IMR-90 (cell line): ENCODE data around the gene PCNX2. TPM values are rescaled to one million over a fixed set of nuclear protein-coding genes. Genes with fewer than 3 reads are reported as not detected.

Experiments used
- ATAC-seq: fragments of 200-7000 bp; cut with Tn5 transposase; 2 replicates; pipeline ENCODE4 v1.9.1; 2020; ENCODE audit warnings: low read depth, mild to moderate bottlenecking, moderate library complexity
- BruUV-seq: library from RNA; stranded (reverse); fragments of 400-500 nt; replicated peaks from 2 replicates; lab custom pipeline; 2021; lab: Mats Ljungman, UMichigan
- CTCF ChIA-PET: fragments of 300-600 bp; formaldehyde crosslinking; extraction: SDS; loops from one replicate; lab custom pipeline; 2021; ENCODE audit warnings: antibody characterized with exemption; lab: Yijun Ruan, JAX
- POLR2A ChIA-PET: fragments of 300-600 bp; sonication (Branson Sonifier 250); formaldehyde crosslinking; loops from one replicate; lab custom pipeline; 2022; ENCODE audit warnings: antibody characterized with exemption; ENCODE audit not compliant: unreplicated experiment; lab: Charles Lee
- DNase-seq: peaks from one replicate; pipeline ENCODE4 v3.0.0; 2013
- H2AFZ ChIP-seq: replicated peaks from 2 replicates; pipeline ENCODE3; 2013; ENCODE audit warnings: low read length, mild to moderate bottlenecking; ENCODE audit not compliant: poor library complexity
- H2AK5ac ChIP-seq: 2 replicates; pipeline ENCODE4 v1.6.1; 2013; ENCODE audit warnings: low read depth, low read length, inconsistent platforms
- H2AK9ac ChIP-seq: replicated peaks from 2 replicates; pipeline ENCODE3; 2013; ENCODE audit warnings: mild to moderate bottlenecking, low read depth, low read length, moderate library complexity; ENCODE audit not compliant: poor library complexity
- H2BK120ac ChIP-seq: 2 replicates; pipeline ENCODE4 v1.6.1; 2013; ENCODE audit warnings: low read depth, low read length, inconsistent platforms
- H2BK15ac ChIP-seq: 3 replicates; pipeline ENCODE4 v1.6.1; 2013; ENCODE audit warnings: low read depth, low read length, inconsistent platforms
- H2BK20ac ChIP-seq: 2 replicates; pipeline ENCODE4 v1.6.1; 2013; ENCODE audit warnings: low read depth, mild to moderate bottlenecking, inconsistent platforms, low read length, moderate library complexity
- H2BK5ac ChIP-seq: 2 replicates; pipeline ENCODE4 v1.6.1; 2013; ENCODE audit warnings: mild to moderate bottlenecking, low read depth, low read length, inconsistent platforms; ENCODE audit not compliant: poor library complexity, severe bottlenecking
- H3K14ac ChIP-seq: replicated peaks from 2 replicates; pipeline ENCODE4 v1.6.1; 2013; ENCODE audit warnings: low read depth, low read length, inconsistent platforms
- H3K18ac ChIP-seq: 2 replicates; pipeline ENCODE4 v1.6.1; 2013; ENCODE audit warnings: low read depth, low read length, control low read depth
- H3K23ac ChIP-seq: 2 replicates; pipeline ENCODE4 v1.6.1; 2013; ENCODE audit warnings: low read depth, low read length, inconsistent platforms
- H3K27ac ChIP-seq: 2 replicates; pipeline ENCODE4 v1.5.1; 2013; ENCODE audit warnings: mild to moderate bottlenecking, control low read depth, low read length; ENCODE audit not compliant: insufficient read depth
- H3K27me3 ChIP-seq: 2 replicates; pipeline ENCODE4 v1.6.1; 2013; ENCODE audit warnings: low read length; ENCODE audit not compliant: control insufficient read depth, insufficient read depth
- H3K36me3 ChIP-seq: 2 replicates; pipeline ENCODE4 v1.6.1; 2013; ENCODE audit warnings: low read length, mixed read lengths; ENCODE audit not compliant: control insufficient read depth, insufficient read depth
- H3K4ac ChIP-seq: 2 replicates; pipeline ENCODE4 v1.6.1; 2013; ENCODE audit warnings: low read depth, low read length, inconsistent platforms
- H3K4me1 ChIP-seq: 2 replicates; pipeline ENCODE4 v1.6.1; 2013; ENCODE audit warnings: low read length, mixed read lengths; ENCODE audit not compliant: control insufficient read depth, insufficient read depth
- H3K4me2 ChIP-seq: 2 replicates; pipeline ENCODE4 v1.6.1; 2013; ENCODE audit warnings: low read depth, mild to moderate bottlenecking, control low read depth, low read length, moderate library complexity
- H3K4me3 ChIP-seq: 2 replicates; pipeline ENCODE4 v1.5.1; 2013; ENCODE audit warnings: low read depth, mild to moderate bottlenecking, control low read depth, low read length, moderate library complexity; ENCODE audit not compliant: insufficient read depth
- H3K56ac ChIP-seq: 2 replicates; pipeline ENCODE4 v1.6.1; 2013; ENCODE audit warnings: low read length, inconsistent platforms; ENCODE audit not compliant: insufficient read depth; ENCODE audit errors: extremely low read depth
- H3K79me1 ChIP-seq, 2 experiments: 2 replicates each; pipeline ENCODE4 v1.6.1; 2013; ENCODE audit warnings: low read length in 2 of 2, inconsistent platforms in 1 of 2, low read depth in 1 of 2
- H3K9ac ChIP-seq: 2 replicates; pipeline ENCODE4 v1.6.1; 2013; ENCODE audit warnings: low read depth, low read length, control low read depth
- H3K9me1 ChIP-seq: 2 replicates; pipeline ENCODE4 v1.6.1; 2013; ENCODE audit warnings: low read length, inconsistent platforms; ENCODE audit not compliant: insufficient read depth
- H3K9me3 ChIP-seq: 2 replicates; pipeline ENCODE4 v1.6.1; 2013; ENCODE audit warnings: low read length; ENCODE audit not compliant: control insufficient read depth, insufficient read depth
- H4K20me1 ChIP-seq: 2 replicates; pipeline ENCODE4 v1.6.1; 2013; ENCODE audit warnings: low read length, inconsistent platforms; ENCODE audit not compliant: insufficient read depth
- H4K5ac ChIP-seq: 2 replicates; pipeline ENCODE4 v1.6.1; 2013; ENCODE audit warnings: mild to moderate bottlenecking, low read depth, low read length, control low read depth
- H4K8ac ChIP-seq, 2 experiments: 2 replicates each; pipeline ENCODE4 v1.6.1; 2013; ENCODE audit warnings: low read depth in 2 of 2, low read length in 2 of 2, control low read depth in 1 of 2, inconsistent platforms in 1 of 2
- H4K91ac ChIP-seq: 2 replicates; pipeline ENCODE4 v1.6.1; 2013; ENCODE audit warnings: low read depth, low read length, inconsistent platforms; ENCODE audit not compliant: insufficient read depth
- BHLHE40 ChIP-seq: fragments of 150-350 bp; IDR thresholded peaks from 2 replicates; pipeline ENCODE4 v1.6.1; 2016; ENCODE audit warnings: mild to moderate bottlenecking, low read depth, low read length
- FOS ChIP-seq: fragments of 150-350 bp; IDR thresholded peaks from 2 replicates; pipeline ENCODE4 v1.6.1; 2016; ENCODE audit warnings: low read depth, low read length
- MAFK ChIP-seq: IDR thresholded peaks from 2 replicates; pipeline ENCODE4 v1.6.1; 2012; ENCODE audit warnings: low read depth, low read length, improper control_type of control experiment
- MAZ ChIP-seq: IDR thresholded peaks from 2 replicates; pipeline ENCODE4 v1.6.1; 2012; ENCODE audit warnings: low read depth, mild to moderate bottlenecking, low read length, improper control_type of control experiment, moderate library complexity, borderline replicate concordance
- RCOR1 ChIP-seq: IDR thresholded peaks from 2 replicates; pipeline ENCODE4 v1.6.1; 2012; ENCODE audit warnings: mild to moderate bottlenecking, low read length, improper control_type of control experiment; ENCODE audit not compliant: insufficient replicate concordance
- WGBS, 2 experiments: methylation state at CpG; one replicate each; pipeline versions ENCODE4 v1.1.5 to v1.1.7; 2013; ENCODE audit warnings: missing lambda C conversion rate in 2 of 2; ENCODE audit not compliant: insufficient read length in 1 of 2; ENCODE audit errors: extremely low coverage in 2 of 2; 5-methylcytosine and 5-hydroxymethylcytosine counted together
- dilution Hi-C: fragments of 300-500 bp; cut with HindIII; formaldehyde crosslinking; loops from one replicate; pipeline ENCODE4 v1.14.3; 2018; ENCODE audit warnings: low sequenced_read_pairs; ENCODE audit not compliant: unreplicated experiment
- in situ Hi-C: fragments of 300-500 bp; cut with MboI; formaldehyde crosslinking; loops from 3 replicates; pipeline ENCODE4 v1.14.3; 2019; ENCODE audit warnings: low sequenced_read_pairs, inconsistent platforms, mixed read lengths
- intact Hi-C: fragments of 100-400 bp; cut with micrococcal nuclease; formaldehyde crosslinking; loops from 2 replicates; pipeline ENCODE4 v1.10.0; 2022
- polyA plus RNA-seq, 3 experiments: library from polyadenylated mRNA; depleted of rRNA; stranded (reverse); fragments of >200 nt; gene quantifications; 2 replicates each; pipeline ENCODE4 v1.2.3, GENCODE V29; 2012; ENCODE audit warnings: low replicate concordance in 1 of 3
- total RNA-seq: library from RNA; depleted of rRNA; stranded (reverse); fragments of >200 nt; gene quantifications from 2 replicates; pipeline ENCODE4 v1.2.3, GENCODE V29; 2012

PCNX2 gene
- total and polyA plus RNA-seq, 2 of the 4 experiments (the other 2 are of a cell fraction) = 15.9 to 22.6 TPM

GRCh38 chr1:233005703-233006102, 289.8 kb downstream of the PCNX2 start:
- no peak overlapping the region for H3K4ac ChIP-seq

More at GRCh38 chr1:233005703-233006102, 289.8 kb downstream of the PCNX2 start:
- Histone ChIP-seq H3K27ac (no peak overlapping the region), H3K14ac (no peak overlapping the region), H3K4me1 (peaks cover 8% of the 10 kb centered on the region; the same call in 1 of the 2 replicates), H3K36me3 (no peaks in the 10 kb centered on the region), H3K56ac (no peak overlapping the region), H3K23ac (no peak overlapping the region), H4K5ac (no peak overlapping the region), H3K18ac (no peak overlapping the region), H3K9me3 (no peaks in the 10 kb centered on the region), H3K4me3 (no peak overlapping the region), H4K91ac (no peak overlapping the region), H3K4me2 (no peak overlapping the region), H3K9me1 (peaks cover 8% of the 10 kb centered on the region), H2AK9ac (no peak overlapping the region), H4K20me1 (no peaks in the 10 kb centered on the region), H2AK5ac (no peak overlapping the region), H3K79me1 (no peaks in the 10 kb centered on the region), H2BK5ac (no peak overlapping the region), H4K8ac (no peak overlapping the region), H3K27me3 (no peaks in the 10 kb centered on the region), H3K9ac (no peak overlapping the region), H2BK20ac (no peak overlapping the region; the same call in 1 of the 2 replicates), H2AFZ (no peak overlapping the region), H2BK15ac (no peak overlapping the region), H2BK120ac (0 out of 2 replicates have a peak overlapping the region, but pooled peaks have one; percentile 0)
- CTCF ChIA-PET = interaction anchor here (1.6 kb wide), 1 partner anchor 9 kb away, joined by 3 read pairs; no protein-coding TSS in a partner anchor
- in situ Hi-C loops = no loop called here
- dilution Hi-C loops = no loop called here
- no TSS peak for BruUV-seq
- DNase-seq = peak; percentile 85
- POLR2A ChIA-PET = no interaction called here
- ATAC-seq = peak; percentile 86
- WGBS, 2 experiments = 40% methylated on average over 1 of the region's 8 CpGs; no CpG with 5 or more reads in 1 of the 2 experiments
- intact Hi-C loops = no loop called here
- peak; percentile 50 for TF ChIP-seq RCOR1
- TF ChIP-seq MAFK = no peak
- peak; percentile 52; the same call in 1 of the 2 replicates for TF ChIP-seq MAZ
- TF ChIP-seq BHLHE40 = peak; percentile 56
- TF ChIP-seq FOS = peak; percentile 41; the same call in 1 of the 2 replicates
